CMK (cell line): ENCODE results near the gene GSDMA.

ENCODE experiments used
- DNase-seq: peaks from one replicate; pipeline ENCODE4 v3.0.0-alpha.2; 2010; ENCODE audit warnings: low read depth

Gene GSDMA, protein sequence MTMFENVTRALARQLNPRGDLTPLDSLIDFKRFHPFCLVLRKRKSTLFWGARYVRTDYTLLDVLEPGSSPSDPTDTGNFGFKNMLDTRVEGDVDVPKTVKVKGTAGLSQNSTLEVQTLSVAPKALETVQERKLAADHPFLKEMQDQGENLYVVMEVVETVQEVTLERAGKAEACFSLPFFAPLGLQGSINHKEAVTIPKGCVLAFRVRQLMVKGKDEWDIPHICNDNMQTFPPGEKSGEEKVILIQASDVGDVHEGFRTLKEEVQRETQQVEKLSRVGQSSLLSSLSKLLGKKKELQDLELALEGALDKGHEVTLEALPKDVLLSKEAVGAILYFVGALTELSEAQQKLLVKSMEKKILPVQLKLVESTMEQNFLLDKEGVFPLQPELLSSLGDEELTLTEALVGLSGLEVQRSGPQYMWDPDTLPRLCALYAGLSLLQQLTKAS

DNA sequence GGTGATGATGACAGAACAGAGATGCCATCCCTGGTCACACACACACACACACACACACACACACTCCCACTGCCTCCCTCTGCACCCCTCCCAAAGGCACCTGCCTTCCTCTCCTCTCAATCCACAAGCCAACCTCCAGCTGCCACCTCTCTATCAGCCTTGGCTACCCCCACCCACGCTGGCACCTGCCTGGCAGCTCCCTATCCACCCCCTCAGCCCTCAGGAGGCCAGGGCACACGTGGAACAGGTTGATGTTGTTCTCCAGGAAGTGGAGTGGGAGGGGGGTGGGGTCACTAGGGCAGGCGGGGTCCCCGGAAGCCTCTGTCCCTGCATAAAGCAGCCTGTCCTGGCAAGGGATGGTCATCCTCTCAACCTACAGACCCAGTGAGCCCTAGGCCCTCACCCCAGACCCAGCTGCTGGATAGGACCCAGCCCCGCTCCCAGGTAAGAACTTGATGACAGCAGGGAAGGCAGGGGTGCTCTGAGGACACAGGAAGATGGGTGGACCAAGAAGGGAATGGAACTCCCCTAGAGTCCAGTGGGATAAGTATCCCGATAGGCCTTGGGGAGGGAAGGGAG is at the start of gene GSDMA:
GSDMA (plus strand) TSS at position 363 of the 579 bp plus-strand sequence. CDS start 2,684 bp downstream, outside the sequence.
- DNase-seq: no peak

DNA sequence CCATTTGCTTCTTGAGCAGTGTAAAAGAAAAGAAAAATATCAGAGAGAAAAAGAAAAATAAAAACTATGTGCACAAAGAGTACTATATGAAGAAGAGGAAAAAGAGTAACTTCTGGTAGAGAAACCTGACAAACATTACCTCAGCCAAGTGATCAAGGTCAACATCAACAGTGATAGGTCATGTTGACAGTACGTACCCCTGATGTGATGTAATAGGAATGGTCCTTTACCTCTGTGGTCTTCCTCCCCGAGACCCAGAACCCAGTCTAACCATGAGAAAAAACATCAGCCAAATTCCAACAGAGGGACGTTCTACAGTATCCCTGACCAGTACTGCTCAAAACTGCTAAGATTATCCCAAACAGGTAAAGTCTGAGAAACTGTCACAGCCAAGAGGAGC is 48.8 kb upstream of the GSDMA start:
- DNase-seq: no peak

DNA sequence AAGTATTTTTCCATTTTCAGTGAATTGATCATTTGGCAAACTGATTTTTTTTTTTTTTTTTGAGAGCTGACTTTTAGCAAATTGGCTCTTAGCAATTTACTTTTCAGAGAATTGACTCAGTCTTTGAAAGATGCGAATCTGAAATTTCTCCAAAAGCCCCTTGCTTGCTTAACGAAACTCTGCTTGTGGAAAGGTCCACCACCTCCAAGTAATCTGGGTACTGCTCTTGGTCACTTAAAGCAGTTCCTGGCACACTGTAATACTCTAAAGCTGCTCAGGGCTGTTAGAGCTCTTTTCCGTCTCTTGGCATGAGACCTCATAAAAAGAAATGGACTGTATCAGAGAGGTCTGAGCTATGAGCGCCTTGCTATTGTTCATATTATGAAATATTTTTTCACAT is 47.2 kb upstream of the GSDMA start:
- DNase-seq: no peak

DNA sequence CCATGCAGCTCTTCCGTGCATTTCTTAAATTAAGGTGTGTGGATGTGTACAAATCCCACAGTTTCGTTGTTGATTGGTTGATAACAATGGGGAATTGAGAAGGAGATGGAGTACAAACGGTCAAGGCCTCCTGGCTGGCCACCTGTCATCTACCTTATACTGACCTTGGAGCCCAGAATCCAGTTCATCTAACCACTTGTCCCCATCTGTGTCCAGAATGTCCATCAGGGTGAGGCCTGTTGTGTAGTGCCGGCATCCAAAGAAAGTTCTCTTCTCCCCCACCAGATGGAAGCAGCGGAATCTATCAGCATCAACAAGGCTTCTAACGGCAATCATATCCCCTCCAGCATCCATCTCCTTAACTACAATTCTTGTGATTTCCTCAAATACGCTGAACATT is 45.9 kb upstream of the GSDMA start:
- no peak for DNase-seq

DNA sequence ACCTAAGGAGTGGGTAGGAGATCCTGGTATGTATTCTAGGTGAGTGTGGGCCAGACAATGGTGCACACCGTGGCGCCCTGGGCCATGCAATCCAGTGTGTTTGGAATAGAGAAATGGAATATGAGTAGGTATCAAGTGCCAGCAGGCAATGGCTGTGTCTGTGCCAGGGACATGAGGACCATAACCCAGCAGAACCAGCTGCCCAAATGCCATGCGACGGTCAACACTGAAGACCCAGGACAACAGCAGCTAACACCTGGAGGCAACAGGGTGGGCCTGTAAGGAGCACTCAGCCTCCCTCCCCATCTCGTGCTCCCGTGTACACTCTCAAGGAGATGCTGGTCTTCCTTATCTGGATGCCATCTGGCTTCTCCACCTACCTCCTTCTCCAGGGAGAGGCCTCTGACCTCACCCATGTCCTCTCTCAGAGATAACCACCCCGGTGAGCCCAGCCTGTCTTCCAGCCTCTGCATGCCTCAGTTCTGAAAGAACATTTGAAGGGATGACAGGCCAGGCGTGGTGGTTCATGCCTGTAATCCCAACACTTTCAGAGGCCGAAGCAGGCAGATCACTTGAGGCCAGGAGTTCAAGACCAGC is 43.6 kb upstream of the GSDMA start:
- DNase-seq: no peak

DNA sequence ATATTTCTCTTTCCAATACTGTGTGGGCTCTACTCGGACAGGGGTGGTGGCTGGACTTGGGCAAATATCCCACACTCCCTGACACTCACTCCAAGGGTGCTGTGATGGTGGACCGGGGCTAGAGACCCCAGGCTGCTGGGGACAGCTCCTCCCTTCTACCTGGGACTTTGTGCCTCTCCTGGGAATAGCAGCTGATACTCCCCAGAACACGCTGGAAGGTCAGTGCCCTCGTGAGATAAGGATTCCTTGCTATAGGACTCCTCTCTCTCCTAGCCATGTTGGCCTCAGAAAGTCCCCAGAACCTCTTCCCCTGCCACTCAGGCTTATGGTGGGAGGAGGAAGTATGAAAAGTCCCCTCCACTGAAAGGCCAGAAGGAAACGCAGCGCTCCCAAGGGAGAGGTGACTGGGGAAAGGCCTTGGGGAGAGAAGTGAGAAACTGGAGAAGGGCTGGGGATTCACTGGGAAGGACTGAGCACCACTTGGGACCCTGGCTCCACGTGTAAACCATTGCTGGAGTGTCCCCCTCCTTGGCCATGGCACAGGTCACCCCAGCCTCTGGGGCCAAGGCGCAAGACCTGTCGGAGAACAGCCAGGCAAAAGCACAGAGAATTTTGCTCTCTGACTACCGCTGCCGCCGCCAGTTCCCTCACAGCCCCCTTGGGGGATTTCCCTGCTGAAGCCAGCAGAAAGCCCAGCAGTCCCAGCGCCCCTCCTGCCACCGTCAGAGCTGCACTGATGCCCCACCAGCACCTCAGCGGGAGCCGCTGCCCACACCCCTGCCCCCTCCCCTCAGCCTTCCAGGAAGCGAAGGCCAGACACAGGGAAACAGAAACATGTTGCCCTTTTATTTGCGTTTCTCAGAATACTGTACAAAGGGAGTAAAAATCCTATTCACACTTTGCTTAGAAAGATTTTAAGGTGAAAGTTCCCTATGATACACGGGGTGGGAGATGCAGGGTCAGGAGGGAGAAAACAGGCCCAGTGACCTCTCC is 42.3 kb upstream of the GSDMA start:
- DNase-seq: no peak

DNA sequence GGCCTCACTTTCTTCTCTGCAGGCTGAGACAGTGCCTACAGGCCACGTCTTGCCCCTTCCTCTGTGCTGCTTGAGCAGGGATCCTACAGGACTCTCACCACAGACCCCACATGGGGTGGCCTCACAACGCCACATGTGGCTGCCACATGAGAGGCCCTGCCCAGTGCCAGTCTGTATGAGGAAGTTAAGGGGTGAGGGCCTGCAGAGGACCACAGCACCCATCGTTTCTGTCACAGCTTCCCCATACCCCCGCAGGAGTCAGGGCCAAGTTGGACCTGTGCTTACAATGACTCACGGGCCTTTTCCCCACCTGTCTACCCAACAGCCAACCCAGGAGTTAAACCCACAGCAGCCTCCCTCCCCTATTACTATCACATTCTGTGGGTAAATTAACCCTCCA is 41.5 kb upstream of the GSDMA start:
- no peak for DNase-seq

DNA sequence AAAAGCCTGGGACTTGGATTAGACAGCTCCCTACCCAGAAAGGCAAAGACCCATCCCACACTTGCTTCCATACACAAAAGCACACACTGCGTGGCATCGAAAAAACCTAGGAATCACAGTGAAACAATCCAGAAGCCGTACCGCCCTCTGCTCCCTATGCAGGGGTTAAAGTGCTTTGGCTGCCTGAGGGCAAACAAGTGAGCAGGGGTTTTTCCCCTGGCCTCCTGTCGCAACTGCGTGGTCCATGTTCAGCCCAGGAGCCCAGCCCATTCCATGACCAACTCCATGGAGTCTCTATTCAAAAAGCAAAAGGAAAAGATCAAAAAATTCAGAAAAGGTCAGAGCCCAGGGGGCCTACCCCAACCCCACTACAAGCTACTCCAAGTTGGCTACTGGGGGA is 40.8 kb upstream of the GSDMA start:
- no peak for DNase-seq

DNA sequence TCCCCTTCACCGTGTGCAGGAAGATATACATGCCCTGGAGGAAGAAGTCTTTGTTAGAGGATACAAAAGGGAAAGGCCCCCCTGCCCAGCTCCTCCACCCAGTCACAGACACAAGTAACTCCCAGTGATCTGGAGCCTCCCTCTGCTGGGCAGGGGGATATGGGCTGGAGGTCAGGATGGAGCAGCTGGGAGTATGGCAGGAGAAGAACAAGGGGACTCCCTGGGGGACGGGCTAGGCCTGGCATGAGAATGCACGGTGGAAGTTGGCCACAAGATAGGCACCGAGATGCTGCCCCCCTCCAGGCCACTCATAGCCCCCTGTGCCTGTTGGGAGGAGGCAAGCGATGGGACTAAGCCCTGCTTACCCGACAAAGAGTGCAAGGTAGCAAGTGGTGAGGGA is 39.6 kb upstream of the GSDMA start:
- DNase-seq: no peak

DNA sequence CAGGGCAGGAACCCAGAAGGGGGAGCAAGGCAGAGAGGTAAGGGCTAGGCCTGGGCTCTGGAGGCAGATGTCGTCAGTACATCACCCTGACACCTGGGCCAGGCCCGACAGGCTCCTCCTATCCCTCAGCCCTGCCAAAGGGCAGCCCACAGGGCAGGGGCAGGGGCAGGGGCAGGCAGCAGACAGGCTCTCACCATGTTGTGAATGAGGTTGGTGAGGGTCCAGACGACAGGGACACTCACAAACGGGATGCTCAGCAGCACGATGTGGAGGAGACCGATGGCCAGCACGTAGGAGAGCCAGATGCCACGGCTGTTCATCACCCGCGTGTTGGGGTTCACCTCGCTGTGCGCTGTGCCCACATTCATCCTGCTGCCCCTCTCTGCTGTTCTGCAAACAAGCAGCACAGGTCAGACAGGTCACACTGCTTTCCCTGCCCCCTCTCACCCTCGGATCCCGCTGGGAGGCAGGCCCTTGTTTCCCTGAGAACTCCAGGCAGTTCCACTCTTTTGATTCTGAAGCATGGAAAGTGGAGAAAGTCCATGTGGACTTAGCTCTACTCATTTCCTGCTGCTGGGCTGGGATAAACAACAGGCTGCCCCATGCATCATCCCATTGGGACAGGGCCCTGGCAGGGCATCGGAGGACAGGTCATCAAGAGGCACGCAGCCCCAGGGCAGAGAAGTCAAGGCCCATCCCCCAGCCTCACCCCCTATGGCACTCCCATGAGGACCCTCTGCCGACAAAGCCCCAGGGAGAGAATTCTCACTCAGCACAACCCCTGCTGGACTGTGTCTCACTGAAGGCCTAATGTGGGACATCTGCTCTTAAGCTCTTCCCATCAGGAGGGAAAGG is 38.7 kb upstream of the GSDMA start:
- DNase-seq: no peak

DNA sequence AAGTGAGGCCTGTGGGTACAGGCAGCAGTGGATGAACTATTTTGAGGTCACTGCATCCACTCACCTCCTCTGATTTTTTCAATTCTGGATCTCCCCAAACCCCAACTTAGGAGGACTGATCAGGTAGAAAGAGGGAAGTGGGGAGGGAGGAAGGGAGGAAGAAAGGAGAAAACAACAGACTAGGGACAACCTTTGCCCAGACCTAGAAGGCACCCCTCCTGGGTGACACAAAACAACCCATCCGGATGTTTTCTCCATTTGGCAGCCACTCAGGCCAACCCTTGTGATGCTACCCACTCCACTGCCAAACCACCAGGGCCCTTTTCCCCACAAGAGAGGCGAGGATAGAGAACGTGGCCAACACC is 38.1 kb upstream of the GSDMA start:
- DNase-seq: no peak

DNA sequence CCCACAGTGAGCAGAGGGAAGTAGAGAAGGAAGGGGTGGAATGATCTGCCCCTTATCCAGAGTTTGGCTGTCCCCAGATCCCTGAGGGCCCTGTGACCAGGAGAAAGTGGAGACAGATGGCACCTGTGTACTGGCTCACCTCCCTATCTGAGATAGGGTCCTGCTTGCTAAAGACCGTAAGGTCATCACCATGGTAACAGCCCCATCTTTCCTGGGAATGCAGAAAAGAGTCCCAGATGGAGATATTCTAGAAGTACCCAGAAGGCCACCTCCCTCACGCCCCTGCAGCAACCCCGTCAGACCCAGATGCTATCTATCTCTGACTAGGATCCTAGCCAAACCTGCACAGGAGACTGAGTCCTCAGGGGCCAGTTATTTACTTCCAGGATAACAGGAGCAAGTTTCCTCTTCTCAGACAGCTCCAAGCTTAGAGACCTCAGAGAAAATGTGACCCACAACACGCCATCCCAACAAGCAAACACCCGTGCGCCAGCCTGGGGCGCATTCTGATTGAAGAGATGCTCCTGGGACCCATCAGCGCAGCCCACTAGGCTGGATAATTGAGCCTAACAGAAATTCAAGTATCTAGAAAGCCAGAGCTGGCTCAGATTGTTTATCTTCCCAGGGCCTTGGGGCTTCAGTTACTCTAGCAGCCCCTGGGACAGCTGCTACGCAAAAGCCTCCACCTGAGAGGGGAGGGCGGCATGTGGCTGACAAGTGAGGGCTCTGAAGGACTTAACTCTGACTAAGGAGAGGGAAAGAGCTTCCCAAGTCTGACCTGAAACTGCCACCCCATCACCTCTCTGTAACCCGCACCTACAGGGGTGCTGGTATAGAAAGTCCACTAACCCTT is 37.3 kb upstream of the GSDMA start:
- no peak for DNase-seq

DNA sequence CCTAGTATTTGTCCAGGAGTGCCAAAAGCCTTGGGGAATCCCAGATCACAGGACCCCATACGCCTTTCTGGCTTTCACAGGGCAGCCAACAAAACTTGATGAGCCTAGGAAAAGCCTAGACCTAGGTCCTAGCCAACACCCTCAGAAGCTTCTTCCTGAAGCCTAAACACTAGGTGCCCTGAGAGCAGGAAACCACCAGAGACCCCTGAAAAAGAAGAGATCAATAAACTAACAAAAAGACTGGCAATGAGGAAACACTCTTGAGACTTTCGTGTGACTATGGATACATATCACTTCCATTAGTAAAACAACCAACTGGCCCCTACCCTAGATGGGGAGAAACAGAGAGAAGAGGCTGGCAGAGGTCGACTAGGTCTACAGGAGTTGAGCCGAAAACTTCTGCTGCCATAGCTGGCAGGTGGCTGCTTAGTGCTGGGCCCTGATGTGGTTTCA is 36.6 kb upstream of the GSDMA start:
- no peak for DNase-seq

DNA sequence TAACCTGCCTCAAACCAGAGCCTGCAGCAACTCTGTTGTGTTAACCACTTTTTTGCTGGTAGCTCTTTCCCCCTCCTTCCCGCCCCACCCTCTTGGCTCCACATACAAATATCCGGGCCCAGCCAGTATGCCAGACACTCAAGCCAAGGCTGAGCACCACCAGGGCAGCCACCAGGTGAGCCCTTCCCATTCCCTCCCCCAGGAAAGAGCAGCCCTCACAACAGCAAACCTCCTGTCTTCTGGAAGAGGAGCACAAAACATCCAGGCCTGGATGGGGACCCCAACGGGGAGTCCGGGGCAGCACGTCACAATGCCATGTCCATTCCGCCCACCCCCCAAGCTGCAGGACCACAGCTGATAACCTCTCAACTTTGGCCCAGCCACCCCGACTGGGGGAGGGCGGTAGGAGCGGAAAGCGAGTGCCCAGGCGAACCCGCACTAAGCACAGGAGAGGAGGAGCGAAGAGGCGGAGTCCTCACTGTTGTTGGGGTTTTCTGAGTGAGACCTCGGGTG is 36.2 kb upstream of the GSDMA start:
- DNase-seq: no peak

DNA sequence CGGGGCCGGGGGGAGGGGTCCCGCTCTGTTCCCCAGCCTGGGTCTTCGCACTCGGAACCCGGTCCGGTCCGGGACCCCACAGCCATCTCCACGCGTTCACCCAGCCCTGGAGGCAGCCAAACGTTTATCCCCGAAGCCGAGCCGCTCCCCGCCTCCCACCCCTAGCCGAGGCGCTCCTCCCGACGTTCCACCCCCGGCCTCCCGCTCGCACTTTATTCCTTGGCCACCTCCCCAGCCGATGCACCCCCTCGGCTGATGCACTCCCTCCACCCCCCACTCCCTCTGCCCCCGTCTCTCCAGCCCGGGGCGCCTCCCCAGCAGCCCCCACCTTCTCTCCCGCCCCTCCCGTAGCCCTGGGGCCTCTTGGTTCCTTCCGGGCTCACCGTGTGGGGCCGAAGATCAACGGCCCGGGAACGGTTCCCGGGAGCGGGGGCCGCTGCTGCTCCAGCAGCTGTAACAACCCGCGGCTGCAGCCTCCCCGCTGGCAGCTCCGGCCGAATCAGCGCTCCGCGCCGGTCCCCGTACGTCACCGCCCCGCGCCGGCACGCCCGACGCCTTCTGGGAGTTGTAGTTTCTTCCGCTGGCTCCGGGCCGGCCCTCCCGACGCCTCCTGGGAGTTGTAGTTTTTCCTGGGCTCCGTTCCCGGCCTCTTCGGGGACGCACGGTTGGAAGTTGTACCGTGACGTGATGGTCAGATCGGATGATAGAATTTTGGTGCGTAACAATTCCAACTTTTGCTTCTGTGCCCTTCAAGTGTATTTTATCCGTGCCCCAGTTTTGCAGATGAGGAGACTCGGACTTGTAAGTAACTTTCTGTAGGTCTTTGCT is 35.5 kb upstream of the GSDMA start, which contains the start of the genes LRRC3C and ORMDL3:
LRRC3C (plus strand) TSS at position 632 of the 828 bp plus-strand sequence. CDS start 13,792 bp downstream, outside the sequence.
ORMDL3 (minus strand) TSS at position 501 of the 828 bp plus-strand sequence. CDS start 3,398 bp downstream, outside the sequence.
- DNase-seq: peak; percentile 74

DNA sequence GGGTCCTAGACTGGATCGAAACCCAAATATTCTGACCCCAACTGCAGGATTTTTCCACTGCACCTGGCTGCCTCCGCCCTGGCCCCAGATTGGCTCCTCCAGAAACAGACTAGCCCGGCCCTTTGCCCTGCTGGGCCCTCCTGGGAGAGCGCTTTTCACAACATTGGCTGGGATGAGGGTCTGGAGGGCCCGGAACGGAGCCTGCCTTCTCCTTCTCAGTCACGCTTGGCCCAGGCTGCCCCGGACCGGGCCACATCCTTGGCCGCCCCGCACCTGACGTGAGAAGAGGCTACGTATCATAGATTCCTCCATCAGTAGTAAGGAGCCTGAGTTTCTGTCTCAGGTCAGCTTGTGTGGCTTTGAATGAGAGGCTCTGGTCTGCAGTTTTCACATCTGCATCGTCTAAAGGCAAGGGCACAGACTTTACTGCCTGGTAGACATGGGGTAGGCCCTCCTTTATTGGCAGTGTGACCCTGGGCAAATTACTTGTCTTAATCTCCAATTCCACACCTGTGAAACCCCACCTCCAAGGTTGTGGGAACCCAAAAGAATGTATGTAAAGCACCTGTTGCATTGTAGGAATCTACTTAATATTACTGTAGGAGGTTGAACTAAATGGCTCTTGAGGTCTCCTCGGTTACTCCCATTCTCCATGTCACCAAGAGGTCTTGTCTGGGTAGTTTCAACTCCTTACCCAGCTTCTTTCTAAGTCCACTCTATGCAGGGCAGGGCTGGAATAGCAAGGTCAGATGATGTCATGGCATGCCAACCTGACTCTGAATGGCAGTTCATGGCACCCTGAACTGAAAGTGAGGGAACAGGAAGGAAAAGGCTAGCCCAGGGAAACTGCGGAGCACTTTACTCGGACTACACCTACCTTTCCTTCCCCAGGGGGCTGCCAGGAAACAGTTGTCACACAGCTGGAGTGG is 34.6 kb upstream of the GSDMA start:
- DNase-seq: no peak

DNA sequence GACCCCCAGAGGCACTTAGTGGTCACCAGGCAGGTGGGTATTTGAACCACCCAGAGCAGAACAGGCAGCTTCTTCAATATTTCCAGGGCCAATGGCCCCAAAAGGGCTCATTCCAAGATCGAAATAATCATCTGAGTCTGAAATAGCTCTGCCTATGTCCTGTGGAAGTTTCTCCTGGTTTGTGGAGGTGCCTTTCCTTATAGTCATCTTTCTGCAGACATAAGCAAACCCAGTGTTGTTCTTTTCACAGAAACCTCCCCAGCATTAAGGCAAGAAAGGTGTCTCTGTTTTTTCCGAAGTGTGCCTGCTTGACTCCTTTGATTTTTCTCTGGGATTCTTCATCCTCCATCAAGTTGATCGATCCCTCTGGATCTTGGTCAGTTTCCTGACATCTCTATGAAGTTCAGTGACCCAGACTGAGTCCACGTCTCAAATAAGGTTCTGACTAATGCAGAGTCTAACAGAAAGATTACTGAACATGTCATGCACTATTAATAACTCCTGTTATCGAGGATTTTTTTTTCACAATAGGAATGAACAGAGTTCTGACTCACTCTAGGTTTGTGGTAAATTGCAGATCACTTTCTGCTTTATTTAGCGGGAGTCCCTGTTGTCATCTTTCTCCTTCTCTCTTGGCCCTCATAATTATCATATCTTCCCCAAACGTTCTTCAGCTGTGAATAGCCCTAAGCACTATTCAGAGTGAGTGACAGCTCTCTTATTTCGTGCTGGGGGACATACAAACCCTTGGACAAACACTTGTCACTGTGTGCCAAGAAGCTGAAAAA is 33.8 kb upstream of the GSDMA start:
- DNase-seq: no peak
